ENCODE measurements around the gene ZIC5.

DNA sequence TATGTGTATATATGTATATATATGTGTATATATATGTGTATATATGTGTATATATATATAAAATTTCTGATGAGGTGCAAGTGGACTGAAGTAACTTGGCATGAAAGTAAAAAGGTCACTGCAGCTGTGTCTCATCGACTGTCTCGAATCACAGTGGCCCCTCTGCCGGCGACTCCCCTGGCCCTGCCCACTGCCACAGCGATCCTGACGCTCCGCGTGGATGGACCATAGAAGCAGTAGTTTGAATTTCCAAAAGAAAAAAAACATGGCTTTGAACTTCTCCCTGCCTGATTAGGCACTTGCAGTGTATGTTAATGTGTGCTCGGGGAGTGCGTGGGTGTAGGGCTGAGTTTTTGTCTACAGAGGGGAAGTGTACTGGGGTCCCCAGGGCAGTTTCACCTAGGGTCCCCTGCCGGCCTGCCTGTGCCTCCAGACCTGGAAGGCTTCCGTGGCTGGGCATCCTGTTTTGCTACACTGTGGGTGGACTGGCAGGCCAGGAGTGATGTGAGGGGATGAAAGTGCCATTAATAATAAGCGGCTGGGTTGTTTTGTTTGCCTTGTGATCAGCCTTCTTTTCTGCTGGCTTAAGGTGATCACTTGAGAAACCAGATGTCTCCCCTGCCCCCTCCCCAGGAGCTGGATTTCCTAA is 10.8 kb downstream of the ZIC5 start:
- TF ChIP-seq CTCF (conservative IDR thresholded peaks at IDR 0.05 in 1 of 2, IDR thresholded peaks at IDR 0.05 in 1 of 2; ENCODE audit: low read depth in 1 of 2, low read length in 2 of 2) (no peak), EZH2 (IDR thresholded peaks at IDR 0.05; ENCODE audit: low read length, missing control alignments) (no peak)
